ENCODE data around the gene KCNAB1.
"Not testable (repeated sequence)": the region's sequence is repeated elsewhere in the genome, so short reads cannot be mapped to it uniquely, and the experiment has no call there.

Gene KCNAB1

GRCh38 chr3:156120528-156121251, at the start of gene KCNAB1:
Gene KCNAB1, plus strand, starts transcription at chr3:156120578.
- DNase-seq, result no peak
- no peak for ATAC-seq

GRCh38 chr3:156071031-156071430, 49.3 kb upstream of the KCNAB1 start:
- DNase-seq, result no peak
- ATAC-seq, result no peak

- not testable (repeated sequence) for DNase-seq, ATAC-seq
Observed at GRCh38 chr3:156072950-156073657, 47.3 kb upstream of the KCNAB1 start.

GRCh38 chr3:156090126-156090525, 30.3 kb upstream of the KCNAB1 start:
- ATAC-seq, result no peak

GRCh38 chr3:156093964-156094363, 26.4 kb upstream of the KCNAB1 start:
- DNase-seq (no peak), ATAC-seq (no peak)

More at GRCh38 chr3:156090126-156090525, 30.3 kb upstream of the KCNAB1 start:
- DNase-seq, result no peak

DNA sequence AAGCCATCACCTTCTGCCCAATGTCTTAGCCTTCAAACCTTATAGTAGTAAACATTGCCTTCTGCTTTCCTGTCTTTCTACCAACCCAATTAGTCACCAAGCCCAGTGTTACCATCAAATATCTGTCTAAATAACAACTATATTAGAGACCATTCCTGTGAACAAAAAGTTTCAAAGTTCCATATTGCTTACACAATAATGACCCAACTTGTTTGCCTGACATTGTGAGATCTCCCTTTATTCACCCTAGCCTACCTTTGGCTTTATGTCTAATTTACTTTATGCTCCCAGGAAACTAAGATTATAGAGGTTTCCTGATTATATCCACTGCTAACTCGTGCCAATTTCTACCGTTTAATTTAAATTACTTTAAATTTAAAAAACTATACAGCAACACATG, 26.0 kb upstream of the KCNAB1 start:
- ATAC-seq (no peak), DNase-seq (no peak)

DNA sequence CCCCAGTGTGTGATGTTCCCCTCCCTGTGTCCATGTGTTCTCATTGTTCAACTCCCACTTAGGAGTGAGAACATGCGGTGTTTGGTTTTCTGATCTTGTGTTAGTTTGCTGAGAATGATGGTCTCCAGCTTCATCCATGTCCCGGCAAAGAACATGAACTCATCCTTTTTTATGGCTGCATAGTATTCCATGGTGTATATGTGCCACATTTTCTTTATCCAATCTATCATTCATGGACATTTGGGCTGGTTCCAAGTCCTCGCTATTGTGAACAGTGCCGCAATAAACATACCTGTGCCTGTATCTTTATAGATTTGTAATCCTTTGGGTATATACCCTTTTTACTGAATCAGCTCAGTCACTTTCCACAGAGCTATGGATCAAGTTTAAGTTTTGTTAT, 24.7 kb upstream of the KCNAB1 start:
- not testable (repeated sequence) for ATAC-seq, DNase-seq

DNA sequence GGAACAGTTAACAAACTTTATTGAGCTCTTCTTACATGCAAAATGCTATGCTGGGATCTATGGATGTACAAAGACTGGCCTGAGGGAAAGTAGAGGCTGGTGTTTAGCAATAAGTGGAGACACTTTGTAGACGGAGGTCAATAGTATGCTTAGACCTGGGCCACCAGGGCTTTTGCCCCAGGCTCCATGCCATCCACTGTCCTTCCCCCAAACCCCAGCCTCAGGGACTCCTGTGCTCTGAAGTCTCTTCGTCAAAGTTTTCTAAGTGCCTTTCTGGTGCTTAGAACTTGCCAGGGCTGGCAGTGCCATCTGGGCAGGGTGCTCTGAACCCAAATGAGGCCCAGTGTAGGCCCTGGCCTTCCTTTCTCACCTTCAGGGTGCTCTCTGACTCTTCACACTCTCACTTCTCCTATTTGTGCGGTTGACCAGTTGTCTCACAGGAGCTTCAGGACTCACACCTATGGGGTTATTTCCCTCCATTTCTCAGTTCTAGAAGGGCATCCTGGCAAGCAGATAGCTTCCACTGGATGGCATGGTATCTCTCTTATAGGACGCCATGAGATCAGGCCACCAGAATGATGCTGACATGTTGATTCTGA, 21.8 kb upstream of the KCNAB1 start:
- no peak for DNase-seq
- ATAC-seq, result no peak

GRCh38 chr3:156099348-156099747, 21.0 kb upstream of the KCNAB1 start:
- not testable (repeated sequence) for ATAC-seq, DNase-seq

- not testable (repeated sequence) for ATAC-seq, DNase-seq
Observed at GRCh38 chr3:156099984-156100383, 20.4 kb upstream of the KCNAB1 start.

- DNase-seq (no peak), ATAC-seq (no peak)
Observed at GRCh38 chr3:156102267-156102931, 18.0 kb upstream of the KCNAB1 start.

DNA sequence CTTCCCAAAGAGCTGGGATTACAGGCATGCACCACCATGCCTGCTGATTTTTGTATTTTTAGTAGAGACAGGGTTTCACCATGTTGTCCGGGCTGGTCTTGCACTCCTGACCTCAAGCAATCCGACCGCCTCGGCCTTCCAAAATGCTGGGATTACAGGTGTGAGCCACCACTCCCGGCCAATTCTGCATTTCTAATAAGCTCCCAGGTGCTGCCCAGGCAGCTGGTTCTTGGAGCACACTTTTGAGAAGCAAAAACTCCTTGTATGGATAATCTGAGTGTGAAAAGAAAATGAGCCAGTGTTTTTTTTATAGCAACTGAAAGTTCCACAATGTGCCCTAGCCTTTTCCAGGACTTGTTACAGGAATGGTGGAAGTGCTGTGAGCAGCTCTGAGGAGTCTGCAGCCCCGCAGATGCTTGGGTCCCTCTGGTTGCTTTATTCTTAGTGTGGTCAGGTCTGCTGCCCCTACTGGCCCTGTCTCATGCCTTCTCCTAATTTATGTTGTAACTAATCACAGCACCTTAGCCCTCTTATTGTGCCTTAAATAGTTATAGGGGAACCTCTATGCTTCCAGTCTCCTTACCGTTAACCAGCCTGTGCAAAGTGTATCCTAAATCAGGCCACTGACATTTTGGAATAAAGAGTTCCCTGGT, 13.5 kb upstream of the KCNAB1 start:
- no peak for ATAC-seq
- no peak for DNase-seq

- ATAC-seq (no peak), DNase-seq (no peak)
Observed at GRCh38 chr3:156107504-156107903, 12.9 kb upstream of the KCNAB1 start.

DNA sequence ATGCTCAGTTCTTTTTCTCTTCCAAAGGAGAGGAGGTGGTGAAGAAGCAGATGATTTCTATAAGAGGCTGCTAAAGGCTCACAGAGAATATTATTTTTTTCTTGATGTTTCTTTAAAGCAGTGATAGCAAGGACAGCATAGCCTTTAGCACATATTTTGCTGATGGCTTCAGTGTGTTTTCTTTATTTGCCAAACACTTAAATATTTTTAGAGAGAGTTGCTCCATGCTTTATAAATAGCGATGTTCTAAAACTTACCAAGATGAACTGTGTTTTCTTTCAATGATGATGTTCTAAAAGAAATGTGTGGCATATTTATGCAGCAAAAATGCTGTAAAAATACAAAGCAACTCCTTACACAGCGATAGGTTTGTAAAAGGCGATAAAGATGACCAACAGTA, 11.8 kb upstream of the KCNAB1 start:
- no peak for ATAC-seq
- no peak for DNase-seq

DNA sequence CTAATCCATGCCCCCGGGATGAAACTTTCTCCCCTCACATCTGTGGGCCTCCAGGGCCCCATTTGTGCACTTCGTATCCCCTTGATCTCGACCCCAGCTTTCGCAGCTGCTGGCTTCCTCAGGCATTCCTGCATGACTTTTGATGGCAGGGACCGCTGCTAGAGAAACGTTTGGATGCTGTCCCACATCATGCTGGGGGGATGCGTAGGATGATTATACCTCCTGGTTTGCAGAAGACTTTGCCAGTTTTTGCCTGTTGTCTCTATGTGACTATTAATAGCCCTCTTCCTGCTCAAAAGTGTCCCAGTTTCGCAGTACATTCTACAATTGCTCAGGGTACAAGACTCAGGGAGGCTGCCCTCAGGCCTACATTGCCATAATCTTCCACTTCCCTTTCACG, 10.4 kb upstream of the KCNAB1 start:
- ATAC-seq (no peak), DNase-seq (no peak)

GRCh38 chr3:156126467-156126866, 6.1 kb downstream of the KCNAB1 start:
- DNase-seq (no peak), ATAC-seq (no peak)

DNA sequence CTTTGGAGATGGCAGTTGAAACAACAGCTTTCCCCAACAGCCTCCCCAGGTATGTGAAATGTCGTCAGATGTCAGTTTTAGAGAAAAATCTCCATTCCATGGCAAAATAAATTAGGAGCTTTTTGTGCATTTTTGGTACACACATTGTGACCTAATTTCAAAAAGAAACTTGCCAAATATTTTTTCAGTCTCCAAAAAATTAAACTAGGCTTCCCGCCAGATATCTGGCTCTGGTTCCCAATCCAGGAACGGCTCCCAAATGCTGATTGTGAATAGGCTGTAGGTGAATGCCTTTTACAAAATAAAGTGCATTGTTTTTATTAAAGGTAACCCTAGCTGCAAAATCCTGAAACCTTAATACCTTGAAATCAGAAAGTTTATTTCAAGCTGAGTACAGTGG, 10.9 kb downstream of the KCNAB1 start:
- ATAC-seq, result no peak
- DNase-seq, result no peak

DNA sequence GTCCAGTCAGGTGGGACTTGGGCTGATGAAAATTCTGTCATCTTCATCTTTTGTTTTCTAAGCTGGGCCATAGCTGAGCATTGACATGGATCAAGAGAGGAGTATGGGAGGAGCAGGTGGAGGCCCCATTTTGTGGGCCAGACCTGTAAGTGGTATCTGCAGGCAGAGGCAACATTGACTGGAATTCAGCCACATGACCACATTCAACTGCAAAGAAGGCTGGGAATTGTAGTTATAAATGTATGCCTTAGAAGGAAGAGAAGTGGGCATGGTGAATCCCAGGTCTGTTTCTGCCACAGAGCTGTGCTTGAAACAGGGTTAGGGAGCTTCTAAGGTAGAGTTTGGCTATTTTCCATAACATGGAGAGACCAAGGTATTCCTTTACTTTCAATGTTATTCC, 11.4 kb downstream of the KCNAB1 start:
- ATAC-seq (no peak), DNase-seq (no peak)

DNA sequence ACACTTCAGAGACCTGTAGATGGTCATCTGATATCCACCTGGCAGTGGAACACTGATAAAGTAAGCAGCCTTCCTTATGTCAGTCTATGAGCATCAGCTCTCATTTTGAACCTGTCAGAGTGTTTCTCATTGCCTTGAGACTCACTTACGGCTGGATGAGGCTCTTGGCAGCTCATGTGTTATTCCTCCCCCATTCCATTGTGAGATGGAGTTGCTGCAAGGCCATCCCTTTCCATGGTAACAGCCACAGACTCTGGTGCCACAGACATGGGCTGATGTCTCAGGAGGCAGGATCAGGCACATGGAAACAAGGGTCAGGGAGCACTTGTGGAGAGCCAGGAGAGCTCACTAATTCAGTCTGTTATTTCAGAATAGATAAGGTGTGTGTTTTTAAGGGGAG, 11.9 kb downstream of the KCNAB1 start:
- DNase-seq (no peak), ATAC-seq (no peak)

- DNase-seq, result no peak
Observed at GRCh38 chr3:156133076-156133475, 12.7 kb downstream of the KCNAB1 start.

GRCh38 chr3:156135921-156136638, 15.7 kb downstream of the KCNAB1 start:
- DNase-seq (peak; percentile 9), ATAC-seq (peak; percentile 87)

More at GRCh38 chr3:156133076-156133475, 12.7 kb downstream of the KCNAB1 start:
- no peak for ATAC-seq

Measured in stimulated activated naive CD8-positive, alpha-beta T cell treated with anti-CD3 and anti-CD28 coated beads, Interleukin-15, Interleukin-2, amounts not matched to agents 100 U/mL and 50 U/mL, for 24 hours (primary cell).